ENCODE data around the gene NPTN.
"Not testable (repeated sequence)": the region's sequence is repeated elsewhere in the genome, so short reads cannot be mapped to it uniquely, and the experiment has no call there.

The NPTN gene

GRCh38 chr15:73575636-73576247 is 57.4 kb downstream of the NPTN start:
- in situ Hi-C loops (cut with HindIII; ENCODE audit: low sequenced_read_pairs), result no loop called here

GRCh38 chr15:73573572-73573971 is 59.6 kb downstream of the NPTN start:
- in situ Hi-C loops (cut with HindIII; ENCODE audit: low sequenced_read_pairs), result no loop called here

- in situ Hi-C loops (cut with HindIII; ENCODE audit: low sequenced_read_pairs), result no loop called here
Observed at GRCh38 chr15:73573037-73573436, 60.2 kb downstream of the NPTN start.

GRCh38 chr15:73572296-73572695 is 60.9 kb downstream of the NPTN start:
- in situ Hi-C loops (cut with HindIII; ENCODE audit: low sequenced_read_pairs), result no loop called here

GRCh38 chr15:73571346-73571745 is 61.8 kb downstream of the NPTN start:
- in situ Hi-C loops (cut with HindIII; ENCODE audit: low sequenced_read_pairs), result no loop called here

GRCh38 chr15:73570355-73571032 is 62.7 kb downstream of the NPTN start:
- in situ Hi-C loops (cut with HindIII; ENCODE audit: low sequenced_read_pairs), result no loop called here

GRCh38 chr15:73569361-73569760 is 63.8 kb downstream of the NPTN start:
- in situ Hi-C loops (cut with HindIII; ENCODE audit: low sequenced_read_pairs), result no loop called here

- in situ Hi-C loops (cut with HindIII; ENCODE audit: low sequenced_read_pairs), result no loop called here
Observed at GRCh38 chr15:73568564-73569280, 64.5 kb downstream of the NPTN start.

GRCh38 chr15:73567020-73567419 is 66.2 kb downstream of the NPTN start:
- in situ Hi-C loops (cut with HindIII; ENCODE audit: low sequenced_read_pairs), result no loop called here

- in situ Hi-C loops (cut with HindIII; ENCODE audit: low sequenced_read_pairs), result no loop called here
Observed at GRCh38 chr15:73564255-73564654, 68.9 kb downstream of the NPTN start.

GRCh38 chr15:73560501-73561117 is 72.6 kb downstream of the NPTN start:
- in situ Hi-C loops (cut with HindIII; ENCODE audit: low sequenced_read_pairs), result no loop called here

GRCh38 chr15:73558529-73558928 is 74.7 kb downstream of the NPTN start:
- in situ Hi-C loops (cut with HindIII; ENCODE audit: low sequenced_read_pairs), result no loop called here

- in situ Hi-C loops (cut with HindIII; ENCODE audit: low sequenced_read_pairs), result no loop called here
Observed at GRCh38 chr15:73555080-73555479, 78.1 kb downstream of the NPTN start.

- in situ Hi-C loops (cut with HindIII; ENCODE audit: low sequenced_read_pairs), result no loop called here
Observed at GRCh38 chr15:73550190-73550589, 83.0 kb downstream of the NPTN start.

GRCh38 chr15:73548925-73549324 is 84.3 kb downstream of the NPTN start:
- in situ Hi-C loops (cut with HindIII; ENCODE audit: low sequenced_read_pairs), result not testable (repeated sequence)

GRCh38 chr15:73541479-73541878 is 91.7 kb downstream of the NPTN start:
- in situ Hi-C loops (cut with HindIII; ENCODE audit: low sequenced_read_pairs), result no loop called here

- in situ Hi-C loops (cut with HindIII; ENCODE audit: low sequenced_read_pairs), result no loop called here
Observed at GRCh38 chr15:73540161-73540560, 93.0 kb downstream of the NPTN start.

- in situ Hi-C loops (cut with HindIII; ENCODE audit: low sequenced_read_pairs), result no loop called here
Observed at GRCh38 chr15:73539212-73540128, 93.7 kb downstream of the NPTN start.

- in situ Hi-C loops (cut with HindIII; ENCODE audit: low sequenced_read_pairs), result no loop called here
Observed at GRCh38 chr15:73538563-73539211, 94.5 kb downstream of the NPTN start.

GRCh38 chr15:73538123-73538522 is 95.1 kb downstream of the NPTN start:
- in situ Hi-C loops (cut with HindIII; ENCODE audit: low sequenced_read_pairs), result no loop called here
